ENCODE results near the gene POLR1C.
"Not testable (repeated sequence)": the region's sequence is repeated elsewhere in the genome, so short reads cannot be mapped to it uniquely, and the experiment has no call there.

POLR1C gene

DNA sequence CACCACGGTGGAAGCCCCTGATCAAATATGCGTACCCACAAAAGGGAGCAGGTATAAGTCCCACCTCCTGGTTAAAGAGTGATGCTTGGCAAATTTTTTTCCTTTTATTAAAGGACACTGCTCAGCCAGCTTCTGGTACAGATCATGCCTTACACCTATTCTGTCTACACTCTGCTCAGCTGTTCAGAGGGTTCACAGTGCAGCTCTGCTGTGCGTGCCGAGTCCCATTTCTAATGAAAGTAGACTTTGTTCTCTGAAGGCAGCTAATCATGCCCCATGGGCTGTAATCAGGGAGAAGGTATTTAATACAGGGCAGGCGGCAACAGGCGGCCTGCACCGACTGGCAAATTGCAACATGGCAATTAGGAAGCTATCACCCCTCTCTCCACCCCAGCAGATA, 23.1 kb upstream of the POLR1C start:
- FAIRE-seq: no peak

DNA sequence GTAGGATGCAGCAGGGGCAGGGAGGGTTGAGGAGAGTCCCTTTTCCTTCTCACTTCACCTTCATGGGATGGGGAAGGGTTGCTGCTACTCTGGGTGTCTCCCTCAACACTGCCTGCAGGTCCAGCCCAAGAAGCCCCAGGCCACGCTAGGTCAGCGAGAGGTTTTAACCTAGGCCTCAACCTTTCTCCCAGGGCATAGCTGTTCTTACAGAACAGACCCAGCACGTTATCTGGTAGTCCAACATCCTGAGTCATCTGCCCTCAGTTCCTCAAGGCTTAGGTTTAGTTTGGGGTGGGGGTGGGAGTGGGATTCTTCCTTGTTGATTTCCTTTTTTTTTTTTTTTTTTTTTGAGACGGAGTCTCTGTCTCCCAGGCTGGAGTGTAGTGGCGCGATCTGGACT, 22.6 kb upstream of the POLR1C start:
- no peak for FAIRE-seq

- FAIRE-seq: no peak
These were observed 22.1 kb upstream of the POLR1C start for GRCh38 chr6:43494766-43495165.

- FAIRE-seq: no peak
These were observed 21.4 kb upstream of the POLR1C start for GRCh38 chr6:43495409-43495941.

DNA sequence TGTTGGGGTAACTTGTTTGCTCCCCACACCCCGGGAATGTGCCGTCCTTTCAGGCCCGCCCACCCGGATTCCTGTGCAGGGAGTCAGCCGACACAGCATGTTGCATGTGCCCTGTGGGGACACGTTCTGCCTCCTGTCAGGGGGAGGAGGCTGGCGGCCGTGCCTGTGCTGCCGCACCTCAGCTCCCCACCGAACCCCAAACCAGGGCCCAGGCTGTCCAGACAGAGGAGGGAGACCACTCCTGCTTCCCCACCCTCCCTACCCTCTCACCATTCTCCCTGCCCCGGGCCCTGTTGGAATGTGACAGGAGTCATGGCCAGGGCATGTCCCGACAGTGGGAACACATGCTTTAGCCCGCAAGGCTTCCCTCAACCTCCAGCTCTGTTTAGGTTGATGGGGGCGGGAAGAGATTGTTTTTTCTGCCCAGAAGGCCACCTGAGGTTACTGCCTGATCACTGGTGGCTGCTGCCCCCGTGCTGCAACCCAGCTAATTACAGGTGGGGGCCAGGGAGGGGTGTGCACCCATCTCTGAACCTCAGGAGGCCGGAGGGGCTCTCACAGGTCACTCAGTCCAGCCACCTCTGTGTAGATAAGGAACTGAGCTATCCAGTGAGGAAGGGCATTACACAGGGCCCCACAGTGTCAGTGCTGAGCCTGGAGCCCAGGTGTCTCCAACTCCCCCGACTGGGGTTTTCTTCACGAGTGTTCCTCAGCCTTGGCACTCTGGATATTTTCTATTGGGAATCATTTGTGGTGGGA, 20.3 kb upstream of the POLR1C start:
- FAIRE-seq: no peak

DNA sequence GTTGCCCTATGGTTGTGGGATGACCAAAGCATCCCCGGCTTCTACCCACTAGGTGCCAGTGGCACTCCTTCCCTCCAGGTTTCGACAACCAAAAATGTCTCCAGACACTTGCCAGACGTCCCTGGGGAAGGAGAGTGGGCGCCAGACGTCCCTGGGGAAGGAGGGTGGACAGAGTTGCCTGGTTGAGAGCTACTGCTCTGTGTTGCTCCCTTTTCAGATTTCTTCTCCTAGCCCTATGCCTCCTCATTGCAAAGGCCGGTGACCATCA, 19.8 kb upstream of the POLR1C start:
- FAIRE-seq: no peak

DNA sequence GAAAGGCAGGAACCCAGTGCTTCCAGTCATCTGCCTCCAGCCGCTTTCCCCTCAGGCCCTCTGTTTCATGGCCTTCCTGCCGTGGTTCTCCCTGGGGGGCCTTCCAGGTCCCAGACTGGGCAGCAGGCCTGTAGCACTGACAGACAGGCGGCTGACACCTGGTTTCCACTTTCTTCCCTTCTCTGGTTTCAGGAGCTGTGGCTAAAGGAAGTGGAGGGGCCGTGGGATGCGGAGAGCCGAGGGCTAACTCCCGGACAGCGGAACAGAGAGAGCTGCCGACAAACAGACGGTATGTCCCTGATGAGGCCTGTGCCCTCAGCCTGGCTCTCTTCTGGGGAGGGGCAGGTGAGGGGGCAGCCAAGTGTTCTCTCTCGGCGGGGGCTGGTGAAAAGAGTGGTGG, 19.2 kb upstream of the POLR1C start:
- no peak for FAIRE-seq

DNA sequence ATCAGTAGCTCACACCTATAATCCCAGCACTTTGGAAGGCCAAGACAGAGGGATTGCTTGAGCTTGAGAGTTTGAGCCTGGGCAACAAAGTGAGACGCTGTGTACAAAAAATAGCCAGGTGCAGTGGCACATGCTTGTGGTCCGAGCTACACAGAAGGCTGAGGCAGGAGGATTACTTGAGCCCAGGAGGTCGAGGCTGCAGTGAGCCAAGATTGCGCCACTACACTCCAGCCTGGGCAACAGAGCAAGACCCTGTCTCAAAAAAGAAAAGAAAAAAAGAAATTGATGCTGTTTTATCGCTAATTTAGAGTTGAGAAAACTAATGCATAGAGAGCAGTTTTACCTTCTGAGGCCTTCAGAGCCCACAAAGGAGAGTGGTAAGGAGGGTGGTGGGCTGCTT, 18.6 kb upstream of the POLR1C start:
- FAIRE-seq: not testable (repeated sequence)

- FAIRE-seq: no peak
These were observed 17.7 kb upstream of the POLR1C start for GRCh38 chr6:43499028-43499815.

DNA sequence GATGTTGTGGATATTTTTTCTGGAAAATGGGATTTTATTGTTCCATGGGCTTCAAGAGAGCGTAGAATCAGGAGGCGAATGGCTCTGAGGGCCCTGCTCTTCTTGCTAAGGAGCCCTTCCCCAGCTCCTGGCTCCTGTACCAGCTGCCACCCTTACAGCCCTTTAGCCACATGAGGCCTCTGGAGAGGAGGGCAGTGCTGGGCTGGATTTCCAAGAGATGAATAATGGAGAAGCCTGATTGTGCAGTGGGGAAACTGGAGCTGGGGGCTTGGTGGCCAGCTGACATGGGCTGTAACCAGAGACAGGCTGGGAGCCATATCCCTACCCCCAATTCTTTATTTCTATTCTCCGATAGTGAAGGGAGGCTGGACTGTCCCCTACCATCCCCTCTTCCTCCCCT, 16.0 kb upstream of the POLR1C start:
- no peak for FAIRE-seq

DNA sequence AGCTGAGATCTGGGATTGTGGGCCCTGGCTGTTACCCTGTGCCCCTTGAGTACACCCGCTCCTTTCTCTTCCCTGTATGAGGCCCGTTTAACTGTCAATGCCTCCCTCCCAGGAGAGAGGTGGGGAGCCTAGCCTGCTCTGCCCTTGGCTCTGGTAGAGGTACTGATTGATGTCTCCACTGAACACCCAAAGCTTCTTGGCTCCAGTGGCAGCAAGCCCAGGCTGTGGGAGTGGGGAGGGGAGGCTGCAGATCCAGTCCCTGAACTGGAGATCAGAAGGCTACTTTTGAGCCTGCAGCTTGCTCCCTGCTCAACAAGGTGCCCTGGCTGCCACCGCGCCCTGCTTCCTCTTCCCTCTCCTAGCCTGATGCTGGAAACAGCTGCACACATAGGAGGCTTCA, 14.2 kb upstream of the POLR1C start:
- no peak for FAIRE-seq

GRCh38 chr6:43503443-43503842, 13.4 kb upstream of the POLR1C start:
- FAIRE-seq: no peak

DNA sequence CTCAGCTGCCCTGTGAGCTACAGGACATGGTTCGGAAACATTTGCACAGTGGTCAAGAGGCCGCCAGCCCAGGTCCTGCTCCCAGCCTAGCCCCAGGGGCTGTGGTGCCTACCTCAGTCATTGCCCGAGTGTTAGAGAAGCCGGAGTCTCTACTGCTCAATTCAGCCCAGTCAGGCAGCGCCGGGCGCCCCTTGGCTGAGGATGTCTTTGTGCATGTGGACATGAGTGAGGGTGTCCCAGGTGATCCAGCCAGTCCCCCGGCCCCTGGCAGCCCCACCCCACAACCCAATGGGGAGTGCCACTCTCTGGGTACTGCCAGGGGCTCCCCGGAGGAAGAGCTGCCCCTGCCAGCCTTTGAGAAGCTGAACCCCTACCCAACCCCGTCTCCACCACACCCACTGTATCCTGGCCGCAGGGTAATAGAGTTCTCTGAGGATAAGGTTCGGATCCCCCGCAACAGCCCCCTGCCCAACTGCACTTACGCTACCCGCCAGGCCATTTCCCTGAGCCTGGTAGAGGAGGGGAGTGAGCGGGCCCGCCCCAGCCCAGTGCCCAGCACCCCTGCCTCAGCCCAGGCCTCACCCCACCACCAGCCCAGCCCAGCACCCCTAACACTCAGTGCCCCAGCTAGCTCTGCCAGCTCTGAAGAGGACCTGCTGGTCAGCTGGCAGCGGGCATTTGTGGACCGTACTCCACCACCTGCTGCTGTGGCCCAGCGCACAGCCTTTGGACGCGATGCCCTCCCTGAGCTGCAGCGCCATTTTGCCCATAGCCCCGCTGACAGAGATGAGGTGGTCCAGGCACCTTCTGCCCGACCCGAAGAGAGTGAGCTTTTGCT, 11.9 kb upstream of the POLR1C start:
- no peak for FAIRE-seq

DNA sequence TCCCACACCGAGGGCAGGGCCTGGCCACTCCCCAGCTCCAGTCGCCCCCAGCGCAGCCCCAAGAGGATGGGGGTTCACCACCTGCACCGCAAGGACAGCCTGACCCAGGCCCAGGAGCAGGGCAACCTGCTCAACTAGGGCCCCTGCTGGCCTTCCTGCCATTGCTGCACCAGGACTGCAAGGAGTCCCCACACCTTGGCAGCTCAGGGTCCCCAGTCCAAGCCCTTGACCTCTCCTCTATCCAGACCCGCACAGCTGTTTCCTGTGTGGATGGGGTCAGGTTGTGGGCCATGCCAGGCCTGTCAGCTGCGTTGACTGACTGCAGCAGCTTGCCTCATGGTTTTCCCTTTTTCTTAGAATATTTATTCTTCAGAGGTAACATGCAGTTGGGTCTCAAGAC, 11.2 kb upstream of the POLR1C start:
- FAIRE-seq: no peak

GRCh38 chr6:43506171-43506570, 10.7 kb upstream of the POLR1C start:
- FAIRE-seq: no peak

GRCh38 chr6:43506667-43507471, 10.0 kb upstream of the POLR1C start:
- FAIRE-seq: no peak

DNA sequence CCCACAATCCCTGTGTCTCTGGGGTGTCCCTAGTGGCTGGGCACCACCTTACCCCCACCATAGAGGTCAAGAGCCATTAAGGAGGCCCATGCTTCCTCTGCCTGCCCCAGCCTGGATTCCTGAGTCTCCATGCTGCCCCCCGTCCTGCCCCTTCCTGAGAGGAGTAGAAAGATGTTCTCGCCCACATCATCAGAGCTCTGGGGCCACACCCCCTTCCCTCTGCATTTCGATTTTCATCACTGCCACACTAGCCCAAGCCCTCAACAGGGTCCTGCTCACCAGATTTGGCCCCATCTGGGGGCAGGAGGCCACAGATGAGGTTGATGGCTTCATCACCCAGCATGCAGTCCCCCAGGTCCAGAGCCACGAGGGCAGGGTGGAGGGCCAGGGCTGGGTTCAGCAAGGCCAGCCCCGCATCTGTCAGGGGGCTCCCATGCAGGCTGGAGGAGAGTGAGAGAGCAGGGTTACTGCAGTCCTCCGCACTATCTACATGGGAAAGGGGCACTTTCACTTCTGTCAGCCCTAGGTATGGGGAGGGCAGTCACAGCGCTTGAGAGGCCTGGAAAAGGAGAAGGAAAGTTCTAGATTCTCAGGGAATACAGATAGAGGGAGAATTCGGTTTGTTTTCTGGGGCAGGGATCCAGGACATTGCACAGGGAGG, 8.3 kb upstream of the POLR1C start:
- no peak for FAIRE-seq

- no peak for FAIRE-seq
These were observed 7.5 kb upstream of the POLR1C start for GRCh38 chr6:43509142-43509983.

DNA sequence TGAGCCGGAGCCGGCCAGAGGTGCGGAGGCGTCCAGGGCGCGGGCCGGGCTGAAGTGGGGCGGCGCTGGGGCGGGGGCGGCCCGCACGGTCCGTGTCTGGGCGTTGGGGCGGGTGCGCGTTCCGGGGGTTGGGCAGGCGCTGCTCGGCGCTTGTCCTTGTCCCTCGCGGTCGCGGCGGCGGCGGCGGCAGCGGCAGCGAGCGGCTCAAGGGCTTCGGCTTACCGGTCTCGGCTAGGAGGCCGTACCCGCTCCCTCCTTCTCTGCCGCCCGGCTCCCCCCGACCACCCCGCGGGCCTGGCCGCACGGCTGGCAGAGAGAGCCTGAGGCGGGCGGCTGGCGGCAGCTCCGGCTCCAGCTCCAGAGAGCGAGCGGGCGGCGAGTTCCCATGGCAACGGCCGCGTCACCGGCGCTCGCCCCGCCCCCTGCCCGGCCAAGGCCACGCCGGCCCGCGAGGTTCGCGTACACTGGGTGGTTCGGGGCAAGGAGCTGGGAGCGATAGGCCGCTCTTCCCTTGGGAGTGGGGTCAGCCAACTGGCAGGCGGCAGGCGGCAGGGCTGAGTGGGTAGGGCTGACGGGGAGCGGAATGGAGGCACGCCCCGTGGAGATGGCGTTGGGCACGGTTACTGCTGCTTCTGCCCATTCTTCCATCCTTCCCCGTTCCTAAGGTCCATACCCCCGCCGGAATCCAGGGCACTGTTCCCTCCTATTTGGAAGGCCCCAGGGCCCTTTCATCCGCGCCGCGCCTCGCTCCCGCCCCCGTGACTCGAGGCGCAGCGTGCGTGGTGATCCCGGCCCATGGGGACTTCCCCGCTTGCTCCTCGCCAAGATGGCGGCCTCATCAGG, 6.7 kb upstream of the POLR1C start, which contains the start of gene LRRC73:
Gene LRRC73, minus strand, starts transcription at position 363 of the 843 bp plus-strand sequence. CDS start 561 bp downstream, outside the sequence.
- FAIRE-seq: no peak

DNA sequence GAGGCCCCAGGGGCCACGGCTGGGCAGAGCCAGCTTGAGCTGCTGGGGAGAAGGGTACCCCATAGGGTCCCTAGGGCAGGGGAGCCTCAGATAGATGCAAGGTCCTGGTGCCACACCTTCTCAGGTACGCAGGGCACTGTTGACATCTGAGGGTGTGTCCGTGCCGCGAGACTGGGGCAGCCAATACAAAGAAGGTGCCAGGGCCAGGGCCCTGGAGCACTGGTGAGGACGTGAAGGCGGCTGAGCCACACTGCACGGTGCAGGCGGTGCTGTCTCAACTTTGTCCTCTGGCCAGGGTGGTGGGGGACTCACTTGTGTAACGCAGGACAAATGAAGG, 6.1 kb upstream of the POLR1C start:
- FAIRE-seq: no peak

All from colon (tissue), 2 donors.